HG03108 (cell line): ENCODE measurements around the gene RIPOR2.
A peak's percentile ranks its signal among the peaks of the same experiment; 100 is the strongest.
"Not testable (repeated sequence)": the region's sequence is repeated elsewhere in the genome, so short reads cannot be mapped to it uniquely, and the experiment has no call there.

Source experiments
- ATAC-seq: cut with Tn5 transposase; IDR thresholded peaks from one replicate; pipeline ENCODE4 v1.9.1; 2021; ENCODE audit warnings: moderate library complexity; ENCODE audit not compliant: unreplicated experiment

Gene RIPOR2

GRCh38 chr6:24926647-24927046 lies 9.1 kb downstream of the RIPOR2 start:
- not testable (repeated sequence) for ATAC-seq

- ATAC-seq = peak; percentile 30
Measured at GRCh38 chr6:24926192-24926591, 9.6 kb downstream of the RIPOR2 start.

GRCh38 chr6:24925661-24926060 lies 10.1 kb downstream of the RIPOR2 start:
- ATAC-seq = no peak

DNA sequence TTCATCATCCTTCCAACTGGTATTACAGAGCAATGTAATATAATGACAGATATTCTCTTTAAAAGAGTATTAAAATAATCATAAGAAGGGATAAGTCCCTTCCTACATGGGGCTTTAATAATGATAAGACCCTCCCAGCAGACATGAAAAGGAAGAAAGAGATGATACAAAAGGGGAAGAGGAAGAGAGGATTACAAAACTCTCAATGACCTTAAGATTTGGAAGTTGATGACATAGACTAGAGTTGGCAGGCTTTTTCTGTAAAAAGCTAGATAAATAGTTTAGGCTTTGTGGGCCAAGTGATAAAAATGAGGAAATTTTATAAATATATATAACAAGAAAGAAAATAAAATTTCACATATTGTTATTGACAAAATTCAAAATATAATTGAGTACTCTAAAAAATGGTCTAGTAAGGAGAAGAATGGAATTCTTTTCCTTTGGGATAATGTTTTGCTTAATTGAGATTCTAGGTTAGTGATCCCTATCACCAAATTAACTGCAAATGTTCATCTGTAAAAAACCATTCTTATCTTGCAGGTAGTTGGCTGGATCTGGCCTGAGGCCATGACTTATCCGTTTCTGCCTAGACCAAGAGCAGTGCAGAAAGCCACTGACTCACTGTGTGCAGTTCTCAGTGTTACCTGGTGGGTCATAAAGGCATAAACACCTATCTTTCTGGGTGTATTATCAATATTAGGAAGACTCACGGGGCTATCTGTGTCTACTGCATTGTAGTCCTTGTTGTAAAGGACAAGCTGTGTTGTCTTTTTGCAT lies 11.0 kb downstream of the RIPOR2 start:
- no peak for ATAC-seq

DNA sequence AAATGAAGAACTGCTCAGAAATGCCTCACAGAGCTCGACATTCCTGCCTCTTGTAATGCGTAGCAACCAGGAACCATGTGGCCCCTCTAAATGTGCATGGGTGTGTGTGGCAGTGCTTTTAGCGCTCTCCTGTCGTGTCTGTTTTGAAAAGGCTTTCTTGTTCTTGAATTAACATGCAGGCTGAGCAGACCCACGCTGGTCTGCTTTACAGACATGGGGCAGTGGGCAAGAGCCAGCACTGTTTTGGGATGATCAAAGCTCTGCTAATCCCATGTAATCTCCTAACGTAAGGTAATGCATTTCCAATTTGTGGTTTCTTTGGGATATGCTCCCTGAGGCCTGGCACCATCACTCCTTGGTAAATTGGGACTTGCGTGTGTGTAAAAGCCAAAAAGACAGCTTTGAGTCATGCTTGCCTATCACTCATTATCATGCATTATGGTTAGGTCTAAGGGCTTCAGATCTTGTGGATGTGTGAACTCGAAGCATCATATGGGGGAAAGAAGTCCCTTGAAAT lies 11.8 kb downstream of the RIPOR2 start:
- ATAC-seq = no peak

DNA sequence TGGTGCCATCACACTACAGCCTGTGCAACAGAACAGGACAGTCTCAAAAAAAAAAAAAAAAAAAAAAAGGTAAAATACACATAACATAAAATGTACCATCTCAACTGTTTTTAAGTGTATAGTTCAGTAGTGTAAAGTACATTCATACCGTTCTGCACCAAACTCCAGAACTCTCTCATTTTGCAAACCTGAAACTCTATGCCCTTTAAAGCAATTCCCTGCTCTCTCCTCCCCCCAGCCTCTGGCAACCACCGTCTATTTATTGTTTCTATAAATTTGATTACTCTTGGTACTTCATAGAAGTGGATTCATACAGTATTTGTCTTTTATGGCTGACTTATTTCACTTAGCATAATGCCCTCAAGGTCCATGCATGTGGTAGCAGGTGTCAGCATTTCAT lies 12.9 kb downstream of the RIPOR2 start:
- no peak for ATAC-seq

- ATAC-seq = no peak
Measured at GRCh38 chr6:24922170-24922569, 13.6 kb downstream of the RIPOR2 start.

GRCh38 chr6:24920136-24920535 lies 15.6 kb downstream of the RIPOR2 start:
- ATAC-seq = no peak

GRCh38 chr6:24919056-24919892 lies 16.5 kb downstream of the RIPOR2 start:
- no peak for ATAC-seq

DNA sequence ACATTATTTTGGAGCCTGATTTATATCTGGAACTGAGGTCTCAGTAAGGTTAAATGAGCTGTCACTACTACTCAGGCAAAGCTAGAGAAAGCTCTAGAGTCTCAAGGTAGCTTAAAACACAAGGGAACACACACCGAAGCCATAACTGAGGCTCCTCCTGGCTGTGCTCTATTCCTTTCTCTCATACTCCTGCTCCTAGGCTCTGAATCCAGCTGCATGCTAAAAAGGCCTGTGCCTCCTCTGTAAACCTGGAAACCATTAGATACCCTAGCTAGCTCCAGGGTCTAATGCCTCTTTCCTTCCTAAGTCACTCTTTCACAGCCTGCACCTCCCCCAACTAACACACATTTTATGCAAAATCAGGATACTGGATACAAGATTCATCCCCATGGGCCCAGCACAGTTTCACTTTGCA lies 17.1 kb downstream of the RIPOR2 start:
- no peak for ATAC-seq

DNA sequence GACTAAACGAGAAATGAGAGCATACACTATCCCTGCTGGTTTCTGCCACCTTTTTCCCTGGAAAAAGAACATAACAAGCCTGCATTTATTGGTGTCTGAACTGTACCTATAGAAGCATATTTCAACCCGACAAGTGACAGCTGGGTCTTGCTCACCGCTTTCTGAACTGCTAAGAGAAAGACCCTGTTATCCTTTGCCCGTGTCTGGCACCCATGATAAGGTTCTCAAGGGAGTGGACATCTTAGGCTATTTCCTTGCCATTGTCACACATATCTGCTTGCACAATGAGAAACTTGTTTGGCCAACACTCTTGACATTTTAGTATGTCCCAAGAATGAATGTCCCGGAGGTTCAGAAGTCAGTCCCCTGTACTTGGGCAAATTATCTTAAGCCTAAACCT lies 19.3 kb downstream of the RIPOR2 start:
- no peak for ATAC-seq

DNA sequence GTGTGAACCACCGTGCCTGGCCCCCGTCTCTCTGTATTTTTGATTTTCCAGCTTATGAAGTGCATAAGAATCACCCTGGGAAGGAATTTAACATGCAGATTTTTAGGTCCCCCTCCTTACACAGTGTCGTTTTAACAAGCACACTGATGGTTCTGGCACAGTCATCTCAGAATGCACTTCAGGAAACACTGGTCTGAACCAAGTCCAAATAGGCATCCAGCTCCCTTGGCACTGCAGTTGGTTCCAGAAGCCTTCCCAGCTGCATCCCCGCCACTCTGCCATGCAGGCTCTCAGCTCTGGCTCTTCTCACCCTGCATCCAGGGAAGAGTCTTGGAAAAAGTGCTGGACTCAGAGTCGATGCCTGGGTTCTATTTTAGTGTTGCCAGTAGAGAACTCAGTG lies 20.1 kb downstream of the RIPOR2 start:
- no peak for ATAC-seq

DNA sequence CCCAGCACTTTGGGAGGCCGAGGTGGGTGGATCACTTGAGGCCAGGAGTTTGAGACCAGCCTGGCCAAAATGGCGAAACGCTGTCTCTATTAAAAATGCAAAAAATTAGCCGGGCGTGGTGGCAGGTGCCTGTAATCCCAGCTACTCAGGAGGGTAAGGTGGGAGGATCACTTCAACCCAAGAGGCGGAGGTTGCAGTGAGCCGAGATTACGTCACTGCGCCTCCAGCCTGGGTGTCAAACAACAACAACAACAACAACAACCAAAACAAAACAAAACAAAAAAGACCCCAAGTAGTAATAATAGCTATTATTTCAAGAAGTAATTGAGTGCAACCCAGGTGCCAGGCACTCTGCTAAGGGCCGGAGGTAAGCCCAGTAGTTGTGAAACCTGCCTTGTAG lies 21.7 kb downstream of the RIPOR2 start:
- not testable (repeated sequence) for ATAC-seq

- no peak for ATAC-seq
Measured at GRCh38 chr6:24911796-24912382, 23.9 kb downstream of the RIPOR2 start.

- no peak for ATAC-seq
Measured at GRCh38 chr6:24910961-24911725, 24.6 kb downstream of the RIPOR2 start.

- no peak for ATAC-seq
Measured at GRCh38 chr6:24910331-24910960, 25.3 kb downstream of the RIPOR2 start.

- no peak for ATAC-seq
Measured at GRCh38 chr6:24909241-24910216, 26.2 kb downstream of the RIPOR2 start.

GRCh38 chr6:24908650-24909035 lies 27.1 kb downstream of the RIPOR2 start:
- ATAC-seq = no peak
